Lung (tissue), 12 donors: ENCODE data around the gene CFAP251. TPM values are rescaled to one million over a fixed set of nuclear protein-coding genes. Genes with fewer than 3 reads are reported as not detected.

Experiments
- ATAC-seq: fragments of 200-7000 bp; cut with Tn5 transposase; one replicate; pipeline ENCODE4 v1.9.1; 2020; ENCODE audit warnings: moderate number of reproducible peaks; ENCODE audit not compliant: insufficient read depth, low FRiP score
- DNase-seq, 3 donors: peaks; one replicate each; pipeline ENCODE4 v3.0.0-alpha.2; 2013 to 2017
- H3K27ac ChIP-seq, 2 donors: one replicate each; pipeline ENCODE4 v1.5.1; 2013; ENCODE audit warnings: mild to moderate bottlenecking in 2 of 2, moderate library complexity in 2 of 2, control low read depth in 1 of 2, inconsistent platforms in 1 of 2, low read depth in 1 of 2, low read length in 1 of 2
- H3K27me3 ChIP-seq, 3 donors: one replicate each; pipeline ENCODE4 v1.5.1; 2013; ENCODE audit warnings: low read length in 2 of 3; ENCODE audit not compliant: control insufficient read depth in 3 of 3, insufficient read depth in 3 of 3
- H3K36me3 ChIP-seq, 4 donors: one replicate each; pipeline ENCODE4 v1.5.1; 2013; ENCODE audit warnings: low read length in 4 of 4, mild to moderate bottlenecking in 1 of 4, moderate library complexity in 1 of 4; ENCODE audit not compliant: control insufficient read depth in 4 of 4, insufficient read depth in 4 of 4
- H3K4me1 ChIP-seq, 5 donors: one replicate each; pipeline ENCODE4 v1.5.1; 2013; ENCODE audit warnings: low read length in 5 of 5, mild to moderate bottlenecking in 2 of 5, moderate library complexity in 1 of 5; ENCODE audit not compliant: control insufficient read depth in 5 of 5, insufficient read depth in 5 of 5
- H3K4me3 ChIP-seq: one replicate; pipeline ENCODE4 v1.5.1; 2013; ENCODE audit warnings: mild to moderate bottlenecking, control low read depth, moderate library complexity
- H3K9ac ChIP-seq, 2 donors: one replicate each; pipeline ENCODE4 v1.5.1; 2013; ENCODE audit warnings: low read length in 2 of 2, control low read depth in 1 of 2; ENCODE audit not compliant: insufficient read depth in 1 of 2
- H3K9me3 ChIP-seq, 4 donors: one replicate each; pipeline ENCODE4 v1.5.1; 2013; ENCODE audit warnings: low read length in 3 of 4, mild to moderate bottlenecking in 1 of 4, moderate library complexity in 1 of 4; ENCODE audit not compliant: control insufficient read depth in 4 of 4, insufficient read depth in 3 of 4
- WGBS, 2 donors: extraction: QIAGEN DNeasy Blood & Tissue Kit; methylation state at CpG; one replicate each; pipeline ENCODE4 v1.1.7; 2013; 5-methylcytosine and 5-hydroxymethylcytosine counted together
- polyA plus RNA-seq, 2 donors: library from polyadenylated mRNA; stranded (reverse); fragments of 200-250 nt; gene quantifications; one replicate each; pipeline ENCODE4 v1.2.1, GENCODE V29; 2013
- total RNA-seq, 2 donors: library from RNA; depleted of rRNA in 1 of 2; stranded (reverse); fragments of >200 nt in 1 of 2; gene quantifications; one replicate each; pipeline ENCODE4 v1.2.1, GENCODE V29; 2014 to 2021
- TF ChIP-seq, protein P1 (sequence below): IDR thresholded peaks from 2 replicates; pipeline ENCODE4 v1.5.1; 2012; ENCODE audit warnings: mild to moderate bottlenecking; ENCODE audit errors: control extremely low read depth, extremely low read depth
- donor health status: control.
- donor health status: control.
- donor health status: Bipolar disorder and iron deficiency.
- donor health status: healthy.
- donor health status: DM: yes; HTN: yes; CAD: no.

Gene CFAP251
- total and polyA plus RNA-seq, 4 donors, result 6.9 to 35.4 (median 15.6) TPM

DNA sequence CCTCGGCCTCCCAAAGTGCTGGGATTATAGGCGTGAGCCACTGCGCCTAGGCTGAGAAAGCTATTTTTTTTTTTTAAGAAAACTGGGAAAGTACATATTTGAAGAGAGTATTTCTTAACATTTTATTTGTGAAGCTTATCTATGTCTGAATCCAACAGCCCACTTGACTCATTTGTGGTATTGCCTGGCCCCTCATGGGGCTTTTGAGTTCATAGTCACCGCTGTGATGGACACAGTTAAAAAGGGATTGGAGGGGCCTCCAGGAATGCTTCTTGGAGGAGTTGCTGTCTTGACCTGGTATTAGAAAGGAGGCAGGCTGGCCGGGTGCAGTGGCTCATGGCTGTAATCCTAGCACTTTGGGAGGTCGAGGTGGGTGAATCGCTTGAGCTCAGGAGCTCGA lies 129.8 kb downstream of the CFAP251 start:
- H3K27me3 ChIP-seq, result no peaks in the 10 kb centered on the region
- H3K9me3 ChIP-seq, result no peaks in the 10 kb centered on the region
- peaks cover 6 to 15% (median 9%) of the 10 kb centered on the region in 4 donors for H3K36me3 ChIP-seq
- ATAC-seq, result no peak
- H3K27ac ChIP-seq, result no peak overlapping the region
- peaks cover 0 to 5% (median 0%) of the 10 kb centered on the region in 5 donors for H3K4me1 ChIP-seq
- TF ChIP-seq, protein P1, sequence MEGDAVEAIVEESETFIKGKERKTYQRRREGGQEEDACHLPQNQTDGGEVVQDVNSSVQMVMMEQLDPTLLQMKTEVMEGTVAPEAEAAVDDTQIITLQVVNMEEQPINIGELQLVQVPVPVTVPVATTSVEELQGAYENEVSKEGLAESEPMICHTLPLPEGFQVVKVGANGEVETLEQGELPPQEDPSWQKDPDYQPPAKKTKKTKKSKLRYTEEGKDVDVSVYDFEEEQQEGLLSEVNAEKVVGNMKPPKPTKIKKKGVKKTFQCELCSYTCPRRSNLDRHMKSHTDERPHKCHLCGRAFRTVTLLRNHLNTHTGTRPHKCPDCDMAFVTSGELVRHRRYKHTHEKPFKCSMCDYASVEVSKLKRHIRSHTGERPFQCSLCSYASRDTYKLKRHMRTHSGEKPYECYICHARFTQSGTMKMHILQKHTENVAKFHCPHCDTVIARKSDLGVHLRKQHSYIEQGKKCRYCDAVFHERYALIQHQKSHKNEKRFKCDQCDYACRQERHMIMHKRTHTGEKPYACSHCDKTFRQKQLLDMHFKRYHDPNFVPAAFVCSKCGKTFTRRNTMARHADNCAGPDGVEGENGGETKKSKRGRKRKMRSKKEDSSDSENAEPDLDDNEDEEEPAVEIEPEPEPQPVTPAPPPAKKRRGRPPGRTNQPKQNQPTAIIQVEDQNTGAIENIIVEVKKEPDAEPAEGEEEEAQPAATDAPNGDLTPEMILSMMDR, result no peak
- H3K4me3 ChIP-seq, result no peak overlapping the region
- 74 to 88% methylated on average over 8 of the region's 8 CpGs for WGBS, 2 donors
- H3K9ac ChIP-seq, result no peak overlapping the region
- DNase-seq, result no peak

DNA sequence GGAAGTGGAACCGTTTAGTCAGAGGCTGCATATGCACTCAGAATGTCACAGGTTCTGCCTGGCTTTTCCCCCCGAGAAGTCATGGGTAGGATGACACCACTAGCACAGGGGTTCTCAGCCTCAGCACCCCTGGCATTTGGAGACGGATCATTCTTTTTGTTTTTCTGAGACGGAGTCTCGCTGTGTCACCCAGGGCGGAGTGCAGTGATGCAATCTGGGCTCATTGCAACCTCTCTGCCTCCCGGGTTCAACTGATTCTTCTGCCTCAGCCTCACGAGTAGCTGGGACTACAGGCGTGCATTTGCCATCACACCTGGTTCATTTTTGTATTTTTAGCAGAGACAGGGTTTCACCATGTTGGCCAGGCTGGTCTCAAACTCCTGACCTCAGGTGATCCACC lies 131.4 kb downstream of the CFAP251 start:
- TF ChIP-seq, protein P1, result no peak
- ATAC-seq, result no peak
- 70 to 81% methylated on average over 9 of the region's 9 CpGs for WGBS, 2 donors
- Histone ChIP-seq H3K27ac (no peak overlapping the region), H3K27me3 (no peaks in the 10 kb centered on the region), H3K9me3 (no peaks in the 10 kb centered on the region), H3K9ac (no peak overlapping the region), H3K36me3 (peaks cover 0 to 6% (median 4%) of the 10 kb centered on the region in 4 donors), H3K4me3 (no peak overlapping the region), H3K4me1 (peaks cover 0 to 5% (median 0%) of the 10 kb centered on the region in 5 donors)
- DNase-seq, result no peak

GRCh38 chr12:122050706-122051105 lies 132.3 kb downstream of the CFAP251 start:
- DNase-seq, result no peak
- peak overlapping the region; percentile 13 to 79 for H3K27ac ChIP-seq
- WGBS, 2 donors, result 91 to 94% methylated on average over 20 of the region's 20 CpGs
- no peak for ATAC-seq
- peaks cover 0 to 9% (median 5%) of the 10 kb centered on the region in 4 donors for H3K36me3 ChIP-seq
- TF ChIP-seq, protein P1, result no peak
- H3K4me3 ChIP-seq, result no peak overlapping the region
- H3K9me3 ChIP-seq, result no peaks in the 10 kb centered on the region
- no peaks in the 10 kb centered on the region for H3K27me3 ChIP-seq
- H3K4me1 ChIP-seq, result peaks cover 0 to 5% (median 0%) of the 10 kb centered on the region in 5 donors
- no peak overlapping the region for H3K9ac ChIP-seq
